ENCODE data around the gene ESRP2. TPM values are rescaled to one million over a fixed set of nuclear protein-coding genes. Genes with fewer than 3 reads are reported as not detected.

ESRP2 gene
- total RNA-seq, 1 donor from 2014 or later: 26.9 TPM

DNA sequence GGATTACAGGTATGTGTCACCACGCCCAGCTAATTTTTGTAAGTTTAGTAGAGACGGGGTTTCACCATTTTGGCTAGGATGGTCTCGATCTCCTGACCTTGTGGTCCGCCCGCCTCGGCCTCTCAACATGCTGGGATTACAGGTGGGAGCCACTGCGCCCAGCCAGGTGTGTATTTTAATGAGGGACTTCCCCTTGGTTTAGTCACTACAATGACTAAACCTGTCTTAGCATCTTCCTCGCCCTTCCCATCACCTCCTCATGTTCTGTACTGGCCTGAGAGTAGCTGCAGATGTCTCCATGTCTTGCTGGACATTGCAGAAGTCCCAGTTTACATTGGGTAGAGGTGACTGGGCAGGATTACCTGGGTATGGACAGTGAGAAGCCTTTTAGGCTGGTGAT lies 38.0 kb upstream of the ESRP2 start:
- TF ChIP-seq, protein P1, sequence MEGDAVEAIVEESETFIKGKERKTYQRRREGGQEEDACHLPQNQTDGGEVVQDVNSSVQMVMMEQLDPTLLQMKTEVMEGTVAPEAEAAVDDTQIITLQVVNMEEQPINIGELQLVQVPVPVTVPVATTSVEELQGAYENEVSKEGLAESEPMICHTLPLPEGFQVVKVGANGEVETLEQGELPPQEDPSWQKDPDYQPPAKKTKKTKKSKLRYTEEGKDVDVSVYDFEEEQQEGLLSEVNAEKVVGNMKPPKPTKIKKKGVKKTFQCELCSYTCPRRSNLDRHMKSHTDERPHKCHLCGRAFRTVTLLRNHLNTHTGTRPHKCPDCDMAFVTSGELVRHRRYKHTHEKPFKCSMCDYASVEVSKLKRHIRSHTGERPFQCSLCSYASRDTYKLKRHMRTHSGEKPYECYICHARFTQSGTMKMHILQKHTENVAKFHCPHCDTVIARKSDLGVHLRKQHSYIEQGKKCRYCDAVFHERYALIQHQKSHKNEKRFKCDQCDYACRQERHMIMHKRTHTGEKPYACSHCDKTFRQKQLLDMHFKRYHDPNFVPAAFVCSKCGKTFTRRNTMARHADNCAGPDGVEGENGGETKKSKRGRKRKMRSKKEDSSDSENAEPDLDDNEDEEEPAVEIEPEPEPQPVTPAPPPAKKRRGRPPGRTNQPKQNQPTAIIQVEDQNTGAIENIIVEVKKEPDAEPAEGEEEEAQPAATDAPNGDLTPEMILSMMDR (IDR thresholded peaks at IDR 0.05; ENCODE audit: insufficient read depth, low read length, poor library complexity, severe bottlenecking): no peak
- DNase-seq (ENCODE audit: low read depth): no peak
- H3K36me3 ChIP-seq (ENCODE audit: control insufficient read depth, insufficient read depth, low read length): no peaks in the 10 kb centered on the region

DNA sequence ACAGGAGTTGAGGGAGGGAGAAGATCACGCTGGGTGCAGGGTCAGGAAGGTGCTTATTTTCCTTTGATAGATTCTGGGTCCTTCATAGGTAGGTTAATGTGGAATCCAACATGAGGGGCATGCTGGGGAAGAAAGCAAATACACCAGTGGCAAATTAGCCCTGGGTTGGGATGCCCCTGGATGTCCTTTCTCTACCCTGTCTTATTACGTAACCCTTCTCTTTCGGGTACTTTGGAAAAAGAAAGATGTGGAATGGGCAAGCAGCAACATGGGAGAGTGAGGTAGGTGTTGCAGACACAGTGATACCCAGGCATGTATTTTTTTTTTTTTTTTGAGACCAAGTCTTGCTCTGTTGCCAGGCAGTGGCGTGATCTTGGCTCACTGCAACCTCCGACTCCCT lies 37.5 kb upstream of the ESRP2 start:
- no peaks in the 10 kb centered on the region for H3K36me3 ChIP-seq (ENCODE audit: control insufficient read depth, insufficient read depth, low read length)
- DNase-seq (ENCODE audit: low read depth): no peak
- no peak overlapping the region for H3K4me3 ChIP-seq (ENCODE audit: low read depth, low read length)
- TF ChIP-seq, protein P1 (IDR thresholded peaks at IDR 0.05; ENCODE audit: insufficient read depth, low read length, poor library complexity, severe bottlenecking): no peak
- no peaks in the 10 kb centered on the region for H3K27me3 ChIP-seq (ENCODE audit: control insufficient read depth, insufficient read depth, low read length)

More for the DNA sequence above, 38.0 kb upstream of the ESRP2 start:
- Histone ChIP-seq H3K4me3 (ENCODE audit: low read depth, low read length) (no peak overlapping the region), H3K27me3 (ENCODE audit: control insufficient read depth, insufficient read depth, low read length) (no peaks in the 10 kb centered on the region)

DNA sequence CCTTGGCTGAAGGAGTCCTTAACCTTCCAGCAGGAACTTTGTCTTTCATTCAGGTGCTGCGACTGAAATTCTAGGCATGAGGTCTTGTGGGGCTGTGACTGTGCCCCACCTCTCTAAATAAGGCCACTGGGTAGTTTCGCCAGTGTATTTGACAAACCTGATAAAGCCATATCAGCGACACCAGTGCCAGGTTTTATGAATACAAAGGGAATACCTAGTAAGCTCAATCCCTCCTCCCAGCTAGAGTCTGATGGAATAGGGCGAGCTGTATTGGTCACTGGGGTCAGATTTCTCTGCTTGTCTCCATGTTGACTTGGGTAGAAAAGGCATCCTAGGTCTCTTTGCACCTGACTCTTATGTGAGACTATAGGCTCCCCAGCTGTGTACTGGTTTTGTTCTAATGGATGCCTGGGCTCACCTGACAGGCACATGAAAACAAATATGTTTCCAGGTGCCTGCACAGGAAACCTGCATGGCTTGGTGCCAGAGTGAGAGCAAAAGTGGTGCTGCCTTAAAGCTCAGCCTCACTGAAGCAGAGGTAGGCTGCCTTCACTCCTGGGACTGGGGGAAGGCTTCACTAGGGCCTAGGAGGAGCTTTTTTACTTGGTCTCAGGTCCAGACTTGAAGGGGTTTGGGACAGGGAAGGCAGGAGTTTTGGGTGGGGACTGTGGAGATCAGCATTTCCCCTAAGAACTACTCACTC lies 36.7 kb upstream of the ESRP2 start:
- TF ChIP-seq, protein P1 (IDR thresholded peaks at IDR 0.05; ENCODE audit: insufficient read depth, low read length, poor library complexity, severe bottlenecking): no peak
- DNase-seq (ENCODE audit: low read depth): no peak
- H3K36me3 ChIP-seq (ENCODE audit: control insufficient read depth, insufficient read depth, low read length): no peaks in the 10 kb centered on the region
- H3K27me3 ChIP-seq (ENCODE audit: control insufficient read depth, insufficient read depth, low read length): no peaks in the 10 kb centered on the region
- no peak overlapping the region for H3K4me3 ChIP-seq (ENCODE audit: low read depth, low read length)

DNA sequence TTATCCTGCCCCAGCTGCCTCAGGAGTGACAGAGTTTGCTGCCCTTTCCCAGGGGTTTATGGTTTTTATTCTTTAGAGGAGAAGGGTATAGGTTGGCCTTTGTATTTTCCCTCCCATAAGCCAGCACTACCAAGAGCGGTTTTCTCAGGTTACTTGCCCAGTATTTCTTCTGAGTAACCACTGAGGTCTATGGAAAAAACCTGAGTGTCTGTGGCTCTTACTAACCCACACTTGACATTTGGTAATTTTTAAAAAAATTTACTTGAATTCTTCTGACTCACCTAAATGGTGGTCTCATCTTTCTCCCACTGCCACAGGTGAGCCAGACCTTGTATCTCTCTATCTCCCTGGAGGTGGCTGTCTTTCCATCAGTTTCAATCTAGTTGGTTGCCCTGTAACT lies 34.4 kb upstream of the ESRP2 start:
- DNase-seq (ENCODE audit: low read depth): no peak
- TF ChIP-seq, protein P1 (IDR thresholded peaks at IDR 0.05; ENCODE audit: insufficient read depth, low read length, poor library complexity, severe bottlenecking): no peak
- H3K4me3 ChIP-seq (ENCODE audit: low read depth, low read length): no peak overlapping the region
- H3K36me3 ChIP-seq (ENCODE audit: control insufficient read depth, insufficient read depth, low read length): no peaks in the 10 kb centered on the region
- no peaks in the 10 kb centered on the region for H3K27me3 ChIP-seq (ENCODE audit: control insufficient read depth, insufficient read depth, low read length)

DNA sequence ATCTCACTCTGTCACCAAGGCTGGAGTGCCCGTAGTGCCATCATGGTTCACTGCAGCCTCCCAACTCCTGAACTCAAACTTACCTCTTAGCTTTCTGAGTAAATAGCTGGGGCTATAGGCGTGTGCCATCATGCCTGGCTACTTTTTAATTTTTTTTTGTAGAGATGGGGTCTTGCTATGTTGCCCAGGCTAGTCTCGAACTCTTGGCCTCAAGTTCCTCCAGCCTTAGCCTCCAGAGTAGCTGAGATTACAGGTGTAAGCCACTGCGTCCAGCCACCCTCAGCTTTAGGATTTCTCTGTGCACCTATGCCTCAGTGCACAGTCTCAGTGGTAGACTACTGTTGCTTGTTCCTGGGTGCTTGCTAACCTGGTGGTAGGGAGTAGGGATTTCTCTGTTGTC lies 33.9 kb upstream of the ESRP2 start:
- DNase-seq (ENCODE audit: low read depth): no peak
- Histone ChIP-seq H3K27me3 (ENCODE audit: control insufficient read depth, insufficient read depth, low read length) (no peaks in the 10 kb centered on the region), H3K36me3 (ENCODE audit: control insufficient read depth, insufficient read depth, low read length) (no peaks in the 10 kb centered on the region), H3K4me3 (ENCODE audit: low read depth, low read length) (no peak overlapping the region)
- TF ChIP-seq, protein P1 (IDR thresholded peaks at IDR 0.05; ENCODE audit: insufficient read depth, low read length, poor library complexity, severe bottlenecking): no peak
